Activated naive CD4-positive, alpha-beta T cell (primary cell): Measurements from ENCODE around the gene NISCH.
A peak's percentile ranks its signal among the peaks of the same experiment; 100 is the strongest.

Experiments used
- DNase-seq, 4 experiments: peaks; one replicate each; lab custom pipeline; 2025; lab: John Stamatoyannopoulos, UW

The NISCH gene

GRCh38 chr3:52455283-52456168 lies at the start of gene NISCH:
Gene NISCH, plus strand, starts transcription at chr3:52455604. Its CDS starts 38 bp downstream, at chr3:52455642.
- peak; percentile 91 to 98 (median 95) for DNase-seq

DNA sequence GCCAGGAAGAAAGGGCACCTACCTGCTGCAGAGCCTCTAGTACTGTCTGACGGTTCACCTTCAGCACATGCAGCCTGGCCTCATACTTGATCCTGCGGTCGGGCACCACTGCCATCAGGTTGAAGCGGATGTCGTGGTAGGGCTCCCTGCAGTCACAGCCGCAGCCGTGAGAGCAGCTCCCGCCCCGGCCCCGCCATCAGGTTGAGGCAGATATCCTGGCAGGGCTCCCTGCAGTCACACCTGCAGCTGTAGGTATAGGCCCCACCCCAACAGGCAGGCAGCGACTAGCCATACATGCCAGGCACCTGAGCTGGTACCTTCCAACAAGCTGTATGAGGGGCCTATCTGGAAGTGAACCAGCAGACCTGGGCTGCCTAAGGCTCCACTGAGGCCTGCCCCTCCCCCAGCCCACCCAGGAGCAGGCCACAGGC lies 49.2 kb upstream of the NISCH start:
- no peak for DNase-seq

DNA sequence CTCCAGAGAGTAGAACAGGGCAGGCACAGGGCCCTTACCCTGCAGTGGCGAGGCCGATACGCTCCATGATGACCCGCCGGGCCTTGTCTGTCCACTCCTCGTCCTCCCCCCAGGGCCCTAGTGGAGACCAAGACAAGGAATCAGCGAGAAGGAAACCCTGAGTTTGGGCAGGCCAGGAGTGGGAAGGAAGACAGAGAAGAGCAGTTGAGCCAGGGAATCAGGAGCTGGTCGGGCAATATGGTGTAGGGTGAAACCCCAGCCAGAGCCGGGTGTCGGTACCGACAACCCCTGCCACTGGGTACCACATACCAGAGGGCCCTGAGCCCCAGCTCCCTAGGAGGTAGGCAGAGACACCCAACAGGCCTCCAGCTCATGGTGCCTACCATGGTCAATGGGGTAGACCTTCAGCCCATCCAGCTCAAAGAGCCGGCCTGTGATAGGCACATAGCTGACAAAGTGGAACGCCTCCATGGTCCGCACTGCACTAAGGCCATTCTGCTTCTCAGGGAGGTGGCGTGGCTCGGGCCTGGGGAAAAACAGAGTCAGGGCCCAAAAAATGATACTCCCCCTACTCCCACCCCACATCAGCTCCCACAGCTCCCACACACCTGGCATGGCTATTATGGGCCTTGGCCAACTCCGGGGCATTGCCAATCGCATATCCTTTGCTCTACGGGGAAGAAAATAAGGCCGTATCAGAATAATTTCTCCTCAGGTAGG lies 48.5 kb upstream of the NISCH start:
- DNase-seq = no peak

- no peak for DNase-seq
Observed at GRCh38 chr3:52407779-52408178, 47.6 kb upstream of the NISCH start.

DNA sequence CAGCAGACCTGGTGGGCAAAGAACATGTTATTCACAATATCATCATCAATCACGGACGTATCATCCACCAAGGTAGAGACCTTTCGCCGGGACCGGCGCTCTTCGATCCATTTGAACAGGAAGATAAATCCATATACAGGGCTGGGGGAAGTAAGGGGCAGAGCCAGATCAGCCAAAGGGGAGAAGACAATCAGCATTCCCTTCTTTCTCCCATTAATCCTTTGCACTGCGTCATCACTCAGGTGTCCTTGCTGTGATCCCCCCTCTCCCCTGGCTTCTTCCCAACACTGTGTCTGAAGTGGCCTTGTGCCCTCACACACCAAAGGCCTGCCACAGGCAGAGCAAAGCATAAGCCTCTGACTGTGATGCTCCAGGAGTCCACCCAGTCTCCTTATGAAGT lies 46.9 kb upstream of the NISCH start:
- DNase-seq = no peak

DNA sequence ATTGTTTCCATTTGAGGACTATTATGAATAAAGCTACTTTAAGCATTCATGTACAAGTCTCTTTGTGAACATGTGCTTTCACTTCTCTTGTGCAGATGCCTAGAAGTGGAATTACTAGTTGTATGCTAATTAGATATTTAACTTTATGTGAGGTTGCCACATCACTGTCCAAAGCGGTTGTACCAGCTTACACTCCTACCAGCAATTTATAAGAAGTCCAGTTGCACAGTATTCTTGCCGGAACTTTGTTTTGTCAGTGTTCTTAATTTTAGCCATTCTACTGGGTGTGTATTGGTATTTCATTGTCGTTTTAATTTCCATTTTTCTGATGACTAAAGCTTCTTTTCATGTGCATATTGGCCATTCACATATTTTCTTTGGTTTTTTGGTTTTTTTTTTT lies 39.6 kb upstream of the NISCH start:
- DNase-seq = no peak

DNA sequence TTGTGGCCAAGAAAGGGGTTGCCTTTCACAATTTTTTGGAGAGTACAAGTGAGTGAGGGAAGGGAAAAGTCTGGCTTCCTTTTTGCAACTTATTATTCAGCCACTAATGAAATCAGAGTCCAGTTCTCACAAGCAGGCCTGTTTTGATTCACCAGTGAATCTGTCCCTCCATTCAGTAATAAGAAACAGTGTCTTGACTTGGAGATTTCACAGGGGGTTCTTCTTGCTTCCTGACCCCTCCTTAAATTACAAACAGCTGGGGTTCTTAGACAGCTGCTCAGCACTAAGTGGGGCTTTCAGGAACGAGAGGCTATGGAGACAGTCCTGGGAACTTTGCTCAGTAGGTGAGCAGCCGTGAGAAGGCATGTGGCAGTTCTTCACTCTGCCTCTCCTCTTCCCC lies 35.0 kb upstream of the NISCH start:
- DNase-seq = no peak

DNA sequence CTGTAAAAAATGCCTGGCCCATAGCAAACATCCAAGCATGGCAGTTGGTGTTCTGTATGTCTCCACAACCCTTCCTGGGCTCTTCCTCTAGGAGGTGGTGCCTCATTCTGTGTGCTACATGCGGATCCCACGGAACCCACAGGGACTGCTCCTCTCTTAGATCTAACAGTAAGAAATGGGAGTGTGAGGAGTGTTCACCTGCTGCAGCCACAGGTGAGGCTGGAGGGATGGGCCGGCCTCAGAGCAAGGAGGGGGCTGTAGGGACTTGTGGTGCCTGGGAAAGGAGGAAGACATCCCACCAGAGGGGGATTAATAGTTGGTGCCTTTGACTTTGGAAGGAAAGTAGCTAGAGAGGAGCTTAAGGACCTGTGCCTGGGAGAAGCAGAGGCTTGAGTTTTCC lies 32.7 kb upstream of the NISCH start:
- no peak for DNase-seq

DNA sequence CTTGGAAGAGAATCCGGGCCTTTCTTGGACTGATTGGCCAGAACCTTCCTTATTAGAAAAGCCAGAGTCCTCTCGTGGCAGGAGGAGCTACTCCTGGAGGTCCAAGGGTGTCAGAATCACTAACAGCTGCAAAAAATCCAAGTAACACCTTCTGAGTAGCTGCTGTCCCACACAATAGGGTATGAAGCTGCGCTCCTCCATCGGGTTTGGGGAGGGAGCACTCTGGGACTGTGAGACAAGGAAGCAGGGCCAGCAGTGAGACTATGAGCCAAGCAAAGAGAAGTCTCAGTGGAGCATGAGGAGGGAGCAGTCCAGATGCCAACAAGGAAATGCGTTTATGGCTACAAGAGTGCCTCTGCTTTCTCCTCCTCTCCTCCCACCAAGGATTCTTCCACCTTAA lies 32.2 kb upstream of the NISCH start:
- no peak for DNase-seq

DNA sequence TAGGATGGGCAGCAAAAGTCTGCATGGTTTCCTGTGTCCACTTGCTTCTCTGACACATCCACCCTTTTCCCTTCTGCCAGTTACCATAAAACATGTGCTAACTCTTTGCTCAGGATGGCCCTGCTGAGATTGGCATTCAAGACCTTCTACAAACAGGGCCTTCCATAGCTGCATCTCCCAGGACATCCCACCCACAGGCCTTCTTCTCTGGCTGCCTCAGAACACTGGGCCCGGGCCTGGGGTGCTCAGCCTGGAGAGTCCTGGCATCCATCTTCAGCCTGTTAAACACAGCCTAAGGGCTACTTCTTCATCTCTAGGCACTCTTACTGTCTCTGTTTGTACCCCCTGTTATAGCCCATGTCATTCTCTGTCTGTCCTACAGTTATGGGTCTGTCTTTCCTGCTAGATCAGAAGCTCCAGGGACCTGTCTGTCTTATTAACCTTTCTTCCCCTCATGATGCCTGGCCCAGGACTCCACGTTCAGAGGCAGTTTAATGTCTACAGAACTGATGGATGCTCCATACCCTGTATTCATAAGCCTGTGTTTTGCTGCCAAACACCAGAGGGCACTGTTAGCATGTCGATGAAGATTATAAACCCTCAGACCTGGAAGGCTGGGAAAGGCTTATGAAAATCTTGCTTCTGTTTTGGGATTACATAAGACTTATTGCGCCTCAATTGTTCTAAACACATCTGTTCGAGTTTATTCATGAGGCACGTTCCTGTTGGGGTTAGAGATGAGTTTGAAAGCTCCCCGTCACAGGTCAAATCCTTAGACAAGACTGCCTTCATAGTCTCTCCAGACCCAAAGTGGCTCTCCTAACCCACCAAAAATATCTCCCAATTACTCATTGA lies 27.0 kb upstream of the NISCH start:
- no peak for DNase-seq

DNA sequence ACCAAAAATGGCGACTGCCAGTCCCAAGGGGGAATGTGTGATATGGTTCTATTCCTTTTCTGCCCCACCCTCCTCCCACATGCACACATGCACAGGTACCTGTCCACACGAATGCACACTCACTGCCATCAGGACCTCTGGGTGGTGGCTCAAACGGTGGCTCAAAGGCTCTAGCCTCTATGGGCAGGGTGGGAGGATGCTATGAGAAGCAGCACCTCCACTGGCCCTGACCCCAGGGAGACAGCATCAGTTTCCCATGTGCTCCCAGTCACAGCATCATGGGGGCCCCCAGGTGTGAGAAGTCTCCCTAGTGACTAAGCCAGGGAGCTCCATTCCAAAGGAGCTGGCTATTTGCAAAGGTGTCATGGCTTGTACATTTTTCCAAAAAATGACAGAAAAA lies 26.4 kb upstream of the NISCH start:
- no peak for DNase-seq

DNA sequence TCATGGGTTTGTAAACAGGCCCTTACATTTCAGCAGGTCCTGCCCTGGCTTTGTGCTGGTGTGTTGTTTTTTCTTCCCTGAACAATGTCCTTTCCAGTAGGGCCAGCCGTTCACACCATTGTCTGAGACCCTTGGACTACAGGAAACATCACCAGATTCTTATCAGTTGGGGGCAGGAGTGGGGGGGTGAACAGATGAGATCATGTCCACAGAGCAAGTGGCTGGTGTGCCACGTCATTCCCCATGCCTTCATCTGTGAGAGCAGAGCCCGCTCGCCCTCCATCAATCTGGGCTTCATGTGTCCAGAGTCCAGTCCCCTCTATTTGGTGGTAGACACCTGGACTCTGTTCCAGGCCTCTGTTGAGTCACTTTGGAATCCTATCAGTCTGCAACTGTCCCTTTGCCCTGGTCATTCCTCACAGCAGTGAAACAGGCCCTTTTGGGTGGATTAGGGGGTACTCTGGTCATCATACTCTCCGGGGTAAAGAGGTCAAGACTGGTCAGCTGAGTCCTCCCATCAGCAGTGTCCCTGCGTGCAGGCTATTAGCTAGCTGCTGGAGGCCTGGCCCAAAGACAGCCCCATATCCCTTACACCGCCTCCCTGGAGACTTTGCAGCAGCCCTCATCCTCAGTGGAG lies 25.5 kb upstream of the NISCH start:
- DNase-seq = no peak

GRCh38 chr3:52430416-52430810 lies 25.0 kb upstream of the NISCH start:
- DNase-seq = no peak

- DNase-seq = no peak
Observed at GRCh38 chr3:52431459-52432223, 23.8 kb upstream of the NISCH start.

DNA sequence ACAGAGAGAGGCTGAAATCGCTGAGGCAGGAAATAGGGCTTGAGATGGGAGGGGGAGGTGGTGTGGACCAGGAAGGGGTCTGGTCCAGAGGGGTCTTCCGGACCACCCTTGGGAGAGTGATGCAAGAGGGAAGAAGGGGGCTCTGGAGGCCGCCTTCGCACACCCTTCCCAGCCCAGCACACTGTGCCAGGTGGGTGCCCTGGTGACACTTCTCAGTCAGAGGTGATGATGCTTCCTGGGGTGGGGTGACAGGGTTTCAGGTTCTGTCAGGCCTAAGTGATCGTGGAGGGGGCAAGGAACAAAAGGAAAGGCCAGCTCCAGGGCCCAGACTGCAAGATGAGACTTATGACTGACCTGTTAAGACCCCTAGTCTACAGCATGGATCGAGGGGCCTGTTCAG lies 23.2 kb upstream of the NISCH start:
- DNase-seq = no peak

DNA sequence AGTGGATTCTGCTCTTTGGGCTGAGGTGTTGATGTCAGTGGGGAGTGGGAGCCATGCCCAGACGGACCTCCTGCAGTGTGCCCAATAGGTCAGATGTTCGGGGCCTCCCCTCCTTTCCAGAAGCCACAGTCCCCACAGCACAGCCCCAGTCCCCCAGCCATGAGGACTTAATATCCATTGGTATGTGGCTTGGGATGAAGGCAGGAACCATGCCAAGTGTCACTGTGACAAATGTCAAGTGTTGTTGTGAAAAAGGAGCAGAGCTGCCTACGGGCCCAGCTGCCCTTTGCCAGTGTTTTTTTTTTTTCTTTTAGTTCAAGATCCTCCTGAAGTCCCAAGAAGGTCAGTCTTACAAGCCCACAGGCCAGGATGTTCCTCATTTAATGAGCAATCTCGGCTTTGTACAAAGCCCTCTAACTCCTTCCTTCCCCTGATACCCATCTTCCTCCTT lies 22.7 kb upstream of the NISCH start:
- no peak for DNase-seq

DNA sequence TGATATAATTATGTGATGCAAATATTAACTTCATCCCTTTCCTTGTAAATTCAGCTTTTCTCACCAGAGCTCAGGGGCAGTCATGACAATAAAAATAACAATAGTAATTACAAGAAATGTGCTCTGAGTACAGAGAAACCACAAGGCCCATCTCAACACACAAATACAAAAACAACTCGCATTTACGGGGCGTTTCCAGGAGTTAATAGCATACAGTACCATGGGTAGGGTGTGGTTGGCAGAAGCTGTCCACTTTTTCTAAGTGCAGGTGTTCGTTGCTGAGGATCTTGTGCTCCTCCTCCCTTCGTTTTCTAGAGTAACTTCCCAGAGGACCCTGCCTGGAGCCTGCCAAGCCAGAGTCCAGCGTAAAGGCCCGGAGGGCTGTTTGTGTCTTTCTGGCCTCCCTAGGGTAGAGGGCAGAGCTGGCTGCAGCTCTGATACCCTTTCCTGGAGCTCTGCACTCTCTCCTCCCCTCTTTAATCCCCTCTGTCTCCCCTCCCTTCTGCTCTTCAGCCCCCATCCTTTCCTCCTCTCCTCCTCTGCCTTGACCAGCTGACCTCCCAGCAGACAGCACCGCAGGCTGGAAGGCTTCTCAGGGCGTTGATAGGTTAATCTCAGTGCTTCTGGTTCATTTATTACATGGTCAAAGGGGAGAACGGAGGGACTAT lies 21.9 kb upstream of the NISCH start:
- DNase-seq = no peak

GRCh38 chr3:52433996-52434479 lies 21.4 kb upstream of the NISCH start:
- no peak for DNase-seq

DNA sequence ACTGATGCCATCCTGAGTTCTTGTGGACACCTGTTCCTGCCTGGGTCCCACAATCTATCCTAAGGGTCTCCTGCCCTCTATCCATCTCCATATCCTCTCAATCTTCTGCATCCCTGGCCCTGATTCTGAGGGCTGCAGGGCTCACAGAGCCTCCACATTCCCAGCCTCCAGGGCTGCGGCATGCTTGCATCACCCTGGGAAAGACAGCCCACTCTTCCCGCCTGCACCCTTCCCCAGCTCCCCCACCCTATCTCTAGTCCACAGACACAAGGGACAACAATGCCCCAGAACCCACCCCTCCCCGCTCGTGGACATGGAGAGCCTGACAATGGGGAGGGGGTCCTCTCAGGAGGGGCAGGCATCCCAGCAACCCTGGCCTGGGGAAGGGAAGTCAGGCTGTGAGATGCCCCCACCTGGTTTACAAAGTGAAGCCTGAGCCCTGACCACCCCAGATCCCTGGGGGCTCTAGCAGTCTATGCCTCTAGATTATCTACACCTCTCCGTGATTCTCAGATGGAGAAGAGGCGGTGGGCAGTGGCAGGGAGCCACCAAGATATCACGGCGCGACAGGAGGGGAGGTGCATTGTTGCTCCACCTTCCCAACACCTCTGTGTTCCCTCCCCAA lies 20.8 kb upstream of the NISCH start:
- DNase-seq = no peak
